Measurements from ENCODE around the gene TMEM41A.

The TMEM41A gene

GRCh38 chr3:185521349-185522138, 22.7 kb upstream of the TMEM41A start:
- TF ChIP-seq CTCF (IDR thresholded peaks at IDR 0.05; ENCODE audit: insufficient read depth, low read length, poor library complexity, severe bottlenecking) = no peak

GRCh38 chr3:185519021-185519420, 20.2 kb upstream of the TMEM41A start:
- H3K27me3 ChIP-seq (replicated peaks; ENCODE audit: control insufficient read depth, insufficient read depth, low read length) = no peaks in the 10 kb centered on the region
- no peak for DNase-seq (ENCODE audit: extremely low read depth, insufficient read length)
- no peak overlapping the region for H3K4me3 ChIP-seq (replicated peaks; ENCODE audit: low read depth, low read length)
- H3K36me3 ChIP-seq (ENCODE audit: control insufficient read depth, insufficient read depth, low read length) = peaks cover 5% of the 10 kb centered on the region
- TF ChIP-seq CTCF (IDR thresholded peaks at IDR 0.05; ENCODE audit: insufficient read depth, low read length, poor library complexity, severe bottlenecking) = peak; percentile 9

More at GRCh38 chr3:185521349-185522138, 22.7 kb upstream of the TMEM41A start:
- Histone ChIP-seq H3K27me3 (replicated peaks; ENCODE audit: control insufficient read depth, insufficient read depth, low read length) (no peaks in the 10 kb centered on the region), H3K4me3 (replicated peaks; ENCODE audit: low read depth, low read length) (no peak overlapping the region), H3K36me3 (ENCODE audit: control insufficient read depth, insufficient read depth, low read length) (peaks cover 2% of the 10 kb centered on the region)
- no peak for DNase-seq (ENCODE audit: extremely low read depth, insufficient read length)

- no peak for DNase-seq (ENCODE audit: extremely low read depth, insufficient read length)
- H3K4me3 ChIP-seq (replicated peaks; ENCODE audit: low read depth, low read length) = no peak overlapping the region
- TF ChIP-seq CTCF (IDR thresholded peaks at IDR 0.05; ENCODE audit: insufficient read depth, low read length, poor library complexity, severe bottlenecking) = no peak
- no peaks in the 10 kb centered on the region for H3K27me3 ChIP-seq (replicated peaks; ENCODE audit: control insufficient read depth, insufficient read depth, low read length)
- peaks cover 5% of the 10 kb centered on the region for H3K36me3 ChIP-seq (ENCODE audit: control insufficient read depth, insufficient read depth, low read length)
Observed at GRCh38 chr3:185517387-185518130, 18.7 kb upstream of the TMEM41A start.

GRCh38 chr3:185511711-185512110, 12.9 kb upstream of the TMEM41A start:
- DNase-seq (ENCODE audit: extremely low read depth, insufficient read length) = no peak
- Histone ChIP-seq H3K4me3 (replicated peaks; ENCODE audit: low read depth, low read length) (no peak overlapping the region), H3K27me3 (replicated peaks; ENCODE audit: control insufficient read depth, insufficient read depth, low read length) (no peaks in the 10 kb centered on the region), H3K36me3 (ENCODE audit: control insufficient read depth, insufficient read depth, low read length) (peaks cover 3% of the 10 kb centered on the region)
- TF ChIP-seq CTCF (IDR thresholded peaks at IDR 0.05; ENCODE audit: insufficient read depth, low read length, poor library complexity, severe bottlenecking) = no peak

GRCh38 chr3:185508335-185508991, 9.6 kb upstream of the TMEM41A start:
- no peaks in the 10 kb centered on the region for H3K27me3 ChIP-seq (replicated peaks; ENCODE audit: control insufficient read depth, insufficient read depth, low read length)
- no peak for TF ChIP-seq CTCF (IDR thresholded peaks at IDR 0.05; ENCODE audit: insufficient read depth, low read length, poor library complexity, severe bottlenecking)
- no peak overlapping the region for H3K4me3 ChIP-seq (replicated peaks; ENCODE audit: low read depth, low read length)
- no peaks in the 10 kb centered on the region; the same call in none of the 2 replicates for H3K36me3 ChIP-seq (ENCODE audit: control insufficient read depth, insufficient read depth, low read length)
- DNase-seq (ENCODE audit: extremely low read depth, insufficient read length) = no peak

Data from GM06990 (cell line).